ENCODE measurements around the gene RPRD1B.

RPRD1B gene

DNA sequence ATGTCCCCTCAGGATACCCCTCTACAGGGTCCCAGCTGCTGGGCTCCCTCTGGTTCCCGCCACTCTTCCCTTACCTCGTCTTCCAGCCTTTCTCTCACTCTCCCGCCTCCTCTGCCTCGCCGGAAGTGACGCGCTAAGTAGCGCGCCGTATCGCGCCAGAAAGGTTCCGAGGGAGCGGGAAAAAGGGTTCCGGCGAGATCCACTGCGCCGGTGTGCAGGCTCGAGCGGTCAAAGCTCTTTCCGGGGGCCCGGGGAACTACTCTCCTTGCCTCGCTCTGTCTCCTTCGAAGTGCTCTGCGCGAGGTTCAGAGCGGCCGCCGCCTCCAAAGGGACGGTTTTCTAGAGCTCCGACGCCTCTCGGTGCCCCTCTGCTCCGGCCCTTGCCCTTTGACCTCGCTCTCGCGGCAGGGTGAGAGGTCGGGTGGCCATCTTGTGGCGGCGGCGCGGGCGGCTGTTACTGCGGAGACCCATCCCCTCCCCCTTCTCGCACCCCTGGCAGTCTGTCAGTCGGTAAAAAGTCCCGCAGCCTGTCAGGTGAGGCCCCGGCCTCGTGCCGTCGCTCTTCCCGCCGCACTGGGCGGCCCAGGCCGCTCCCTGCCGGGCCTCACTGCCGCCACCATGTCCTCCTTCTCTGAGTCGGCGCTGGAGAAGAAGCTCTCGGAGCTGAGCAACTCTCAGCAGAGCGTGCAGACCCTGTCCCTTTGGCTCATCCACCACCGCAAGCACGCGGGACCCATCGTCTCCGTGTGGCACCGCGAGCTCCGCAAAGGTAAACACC, at the start of gene RPRD1B, which contains the start of gene TTI1:
Gene RPRD1B (plus strand): TSS at position 417 of the 778 bp plus-strand sequence. CDS start 202 bp downstream, at position 619.
Gene TTI1 (minus strand): TSS at position 127 of the 778 bp plus-strand sequence. CDS start 19,640 bp downstream, outside the sequence.
- peak; percentile 84 for DNase-seq

- DNase-seq, result no peak
Observed at GRCh38 chr20:37984018-37984785, 49.3 kb upstream of the RPRD1B start.

DNA sequence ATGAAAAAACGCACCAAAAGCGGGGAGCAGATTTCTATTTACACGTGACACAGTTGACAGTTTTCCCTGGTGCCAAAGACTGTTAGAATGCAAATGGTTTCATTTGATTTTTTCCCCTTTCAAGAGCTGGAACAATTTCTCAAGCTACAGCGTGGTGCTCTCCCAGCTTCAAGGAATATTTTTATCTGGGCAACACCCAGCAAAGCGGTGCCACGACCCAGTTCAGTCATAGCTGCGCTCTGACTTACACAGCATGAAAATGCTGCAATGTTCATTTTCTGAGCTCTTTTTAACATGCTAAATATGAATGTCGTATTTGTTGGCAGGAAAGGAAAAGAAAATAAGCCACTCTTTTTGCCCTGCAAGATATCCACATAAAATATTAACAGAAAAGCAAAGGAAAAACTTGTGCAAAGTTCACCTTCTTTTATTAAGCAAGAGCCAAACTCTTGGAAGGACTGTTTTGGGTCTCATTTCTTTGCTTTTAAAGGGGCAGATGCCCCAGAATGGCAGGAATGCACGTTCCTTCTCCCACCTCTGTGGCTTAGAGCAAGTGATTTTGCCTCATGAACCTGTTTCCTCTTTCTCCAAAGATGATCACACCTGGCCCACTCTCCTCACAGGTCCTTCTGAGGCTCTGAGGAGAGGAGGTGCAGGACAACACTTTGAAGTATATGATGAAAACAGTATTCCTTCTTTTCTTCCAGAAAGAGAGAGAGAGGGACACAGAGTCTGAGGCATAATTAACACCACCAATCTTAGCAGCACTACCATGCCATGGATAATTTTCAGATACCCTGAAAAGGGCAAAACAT, 47.3 kb upstream of the RPRD1B start:
- DNase-seq, result no peak

- DNase-seq, result no peak
Observed at GRCh38 chr20:37986873-37987601, 46.5 kb upstream of the RPRD1B start.

GRCh38 chr20:37987602-37988290, 45.8 kb upstream of the RPRD1B start:
- DNase-seq, result no peak

DNA sequence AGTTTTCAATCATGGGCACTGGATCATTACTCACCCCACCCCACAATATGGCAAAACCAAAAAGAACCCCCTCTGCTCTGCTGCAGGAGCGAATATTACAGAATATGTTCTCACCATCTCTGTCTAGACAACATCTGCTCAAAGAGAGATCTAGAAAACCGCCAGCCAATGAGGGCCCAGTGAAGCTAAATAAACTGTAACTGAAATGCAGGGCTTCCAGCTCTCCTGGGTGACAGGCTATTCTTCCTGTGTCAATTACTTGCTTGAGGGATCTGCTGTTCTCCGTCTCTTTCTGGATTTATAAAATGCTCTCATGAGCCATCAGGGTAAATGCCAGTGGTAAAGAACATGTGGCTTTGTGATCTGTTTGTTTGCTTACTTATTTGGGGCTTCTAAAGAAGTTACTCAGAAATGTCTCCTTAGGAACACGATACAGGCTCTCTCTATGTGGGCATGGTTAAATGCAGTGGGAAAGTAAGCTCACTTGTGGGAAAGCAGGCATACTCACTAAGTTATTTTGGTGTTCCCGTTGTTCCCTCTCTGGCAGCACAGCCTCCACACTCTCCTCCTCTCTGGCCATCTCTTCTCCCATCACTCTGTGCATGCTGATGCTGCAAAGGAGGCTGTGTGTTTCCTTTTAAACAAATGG, 45.1 kb upstream of the RPRD1B start:
- no peak for DNase-seq

GRCh38 chr20:37989601-37990295, 43.8 kb upstream of the RPRD1B start:
- DNase-seq, result no peak

- peak; percentile 46 for DNase-seq
Observed at GRCh38 chr20:37990571-37991151, 42.9 kb upstream of the RPRD1B start.

DNA sequence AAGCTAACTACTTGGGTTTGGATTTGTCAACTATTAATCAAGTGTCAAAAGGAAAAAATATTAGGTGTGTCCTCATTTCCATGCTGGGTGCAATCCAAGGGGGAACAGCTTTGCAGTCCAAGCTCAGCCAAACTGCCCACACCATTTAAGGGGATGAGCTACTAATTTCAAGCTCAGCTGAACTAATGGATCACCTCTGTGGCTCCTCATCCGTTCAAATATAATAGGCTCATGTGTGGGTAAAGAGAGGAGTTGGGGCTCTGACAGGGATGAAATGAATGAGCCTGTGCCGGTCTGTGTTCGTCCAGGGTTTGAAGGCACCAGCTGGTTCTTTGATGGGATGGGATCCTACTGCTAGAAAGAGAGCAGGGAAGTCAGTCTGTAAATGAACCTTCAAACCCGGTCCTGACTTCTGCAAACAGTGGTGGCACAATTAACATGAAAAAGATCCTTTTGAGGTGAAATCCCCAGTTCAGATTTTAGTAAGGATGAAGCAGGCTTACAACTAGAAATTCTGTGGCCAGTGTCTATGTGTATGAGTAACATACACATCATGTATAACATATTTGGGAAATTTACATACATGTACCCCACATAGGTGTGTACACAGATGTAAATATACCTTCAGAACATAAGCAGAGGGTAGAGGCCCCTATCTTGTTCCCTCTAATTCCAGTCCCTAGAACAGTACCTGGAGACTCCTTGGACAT, 42.2 kb upstream of the RPRD1B start:
- no peak for DNase-seq

DNA sequence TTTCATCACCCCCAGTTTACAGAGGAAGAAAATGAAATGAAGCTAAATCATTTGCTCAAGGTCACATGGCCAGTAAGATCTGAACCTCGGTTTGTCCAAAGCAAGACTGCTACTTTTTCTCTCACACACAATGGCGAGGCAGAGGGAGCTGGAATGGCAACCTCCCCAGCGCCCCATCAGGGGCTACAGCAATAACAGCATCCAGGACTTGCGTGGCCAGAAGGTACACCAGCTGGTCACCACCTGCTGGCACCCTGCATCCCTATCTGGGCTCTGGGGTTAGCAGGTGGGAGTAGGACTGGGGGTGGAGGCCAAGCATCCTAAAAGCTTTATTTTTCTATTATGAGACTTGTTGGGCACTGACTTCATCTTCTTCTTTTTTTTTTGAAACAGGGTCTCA, 41.6 kb upstream of the RPRD1B start:
- no peak for DNase-seq

DNA sequence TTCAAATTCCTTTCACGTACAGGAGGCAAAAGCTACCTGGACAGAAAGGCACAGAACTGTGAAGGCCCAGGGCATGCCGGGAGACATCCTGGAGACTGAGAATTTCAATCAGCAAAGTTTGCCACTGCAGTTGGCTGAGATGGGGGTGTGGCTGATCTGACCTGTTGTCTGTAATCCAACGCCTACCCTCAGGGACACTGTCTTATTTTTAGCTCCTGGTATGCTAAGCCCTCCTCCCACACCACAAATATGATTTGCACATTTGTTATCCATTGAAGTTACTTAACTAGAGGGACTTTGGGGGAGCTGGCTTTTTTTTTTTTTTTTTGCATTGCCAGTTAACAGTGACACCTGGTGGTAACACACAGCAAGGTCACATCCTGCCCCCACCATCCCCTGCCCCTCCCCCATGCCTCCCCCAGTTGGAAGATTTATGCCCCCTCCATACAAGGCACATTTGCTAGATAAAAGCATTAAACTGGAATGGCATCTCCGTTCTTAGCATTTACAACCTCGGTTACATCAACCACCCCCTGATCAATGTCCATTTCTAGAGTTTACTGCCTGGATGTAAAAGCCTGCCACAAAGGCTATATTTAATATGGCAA, 40.6 kb upstream of the RPRD1B start:
- DNase-seq, result peak; percentile 9

- DNase-seq, result no peak
Observed at GRCh38 chr20:37994512-37994911, 39.0 kb upstream of the RPRD1B start.

DNA sequence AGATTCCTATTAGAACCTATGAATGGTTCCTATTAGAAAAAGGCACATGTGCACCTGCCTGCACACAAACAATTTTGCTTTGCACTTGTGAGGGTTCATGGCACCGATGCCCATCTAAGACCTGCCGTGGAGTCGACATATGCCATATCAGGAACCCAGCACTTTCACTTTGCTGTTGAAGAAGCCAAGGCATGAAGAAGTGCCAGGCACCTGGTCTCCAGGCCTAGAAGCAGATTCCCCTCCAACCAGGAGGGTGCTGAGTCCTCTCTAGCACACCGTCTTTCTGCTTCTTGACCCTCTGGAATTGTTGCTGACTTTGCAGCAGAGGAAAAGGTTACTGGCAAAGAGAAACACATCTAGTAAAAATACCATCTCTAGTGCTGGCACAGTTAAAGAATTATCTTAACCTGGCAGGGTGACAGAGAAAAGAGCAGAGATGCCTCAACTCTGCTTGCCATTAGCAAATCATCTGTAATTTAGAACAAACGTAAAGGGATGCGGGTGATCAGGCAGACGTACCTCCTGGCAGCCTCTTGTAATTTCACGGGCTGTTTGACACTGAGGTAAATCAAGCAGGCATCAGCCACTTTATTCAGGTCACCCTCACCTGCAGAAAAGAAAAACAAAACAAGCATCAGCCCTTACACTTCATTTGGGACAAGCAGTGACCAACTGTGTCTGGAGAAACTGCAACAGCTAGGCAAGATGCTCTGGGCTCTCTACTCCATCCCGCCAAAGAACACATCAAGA, 37.5 kb upstream of the RPRD1B start:
- DNase-seq, result no peak

- no peak for DNase-seq
Observed at GRCh38 chr20:37997516-37997915, 36.0 kb upstream of the RPRD1B start.

GRCh38 chr20:37999526-38000263, 33.9 kb upstream of the RPRD1B start:
- DNase-seq, result no peak

- DNase-seq, result no peak
Observed at GRCh38 chr20:38000293-38000692, 33.3 kb upstream of the RPRD1B start.

DNA sequence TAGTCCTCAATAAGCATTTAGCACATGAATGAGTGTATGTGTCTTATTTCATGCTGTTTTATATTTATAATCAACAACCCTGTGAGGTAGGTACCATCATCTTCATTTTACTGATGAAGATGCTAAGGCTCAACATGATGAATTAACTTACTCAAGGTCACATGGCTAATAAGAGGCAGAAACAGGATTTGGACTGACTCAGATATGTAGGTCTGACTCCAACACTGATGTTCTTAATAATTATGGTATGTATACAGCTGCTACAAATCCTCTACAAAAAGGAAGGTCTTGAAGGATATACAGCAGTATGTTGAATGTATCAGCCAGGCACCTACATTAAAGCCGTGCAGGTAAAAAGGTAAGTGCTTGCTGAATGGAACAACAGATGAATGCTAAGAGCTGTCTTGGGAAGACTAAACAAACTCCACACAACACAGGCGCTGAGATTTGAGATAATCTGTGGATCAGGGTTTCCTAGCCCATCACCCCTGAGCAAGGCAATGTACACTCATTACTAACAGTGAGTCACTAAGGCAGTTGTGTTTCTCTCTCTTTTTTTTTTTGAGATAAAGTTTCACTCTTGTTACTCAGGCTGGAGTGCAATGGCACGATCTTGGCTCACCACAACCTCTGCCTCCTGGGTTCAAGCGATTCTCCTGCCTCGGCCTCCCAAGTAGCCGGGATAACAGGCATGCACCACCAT, 32.2 kb upstream of the RPRD1B start:
- no peak for DNase-seq
